HG03439 (cell line): Measurements from ENCODE around the gene ADAMTS5.

Source experiments
- ATAC-seq: cut with Tn5 transposase; IDR thresholded peaks from one replicate; pipeline ENCODE4 v1.9.1; 2021; ENCODE audit warnings: mild to moderate bottlenecking, moderate library complexity; ENCODE audit not compliant: unreplicated experiment

ADAMTS5 gene

GRCh38 chr21:26967062-26967913 lies at the start of gene ADAMTS5:
ADAMTS5 (minus strand) TSS chr21:26967088; CDS start chr21:26966391, 697 bp downstream.
- no peak for ATAC-seq

DNA sequence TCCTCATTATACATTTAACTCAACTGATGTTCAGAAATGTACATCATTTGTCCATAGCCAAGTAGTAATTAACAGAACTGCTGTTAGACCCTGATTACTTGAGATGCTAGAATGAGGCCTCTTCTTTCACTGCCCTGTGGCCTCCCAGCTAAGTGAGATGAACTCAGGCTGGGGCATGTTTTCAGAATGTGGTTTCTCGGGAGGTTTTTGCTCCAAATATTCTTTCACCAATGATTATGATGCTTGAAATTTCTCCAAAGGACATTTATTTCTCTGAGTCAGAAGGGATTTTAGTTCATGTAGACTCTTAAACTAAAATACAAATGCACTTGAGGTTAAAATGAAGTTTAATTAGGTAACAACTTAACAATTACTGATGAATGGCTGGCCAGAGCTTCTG lies 34.6 kb upstream of the ADAMTS5 start:
- no peak for ATAC-seq

DNA sequence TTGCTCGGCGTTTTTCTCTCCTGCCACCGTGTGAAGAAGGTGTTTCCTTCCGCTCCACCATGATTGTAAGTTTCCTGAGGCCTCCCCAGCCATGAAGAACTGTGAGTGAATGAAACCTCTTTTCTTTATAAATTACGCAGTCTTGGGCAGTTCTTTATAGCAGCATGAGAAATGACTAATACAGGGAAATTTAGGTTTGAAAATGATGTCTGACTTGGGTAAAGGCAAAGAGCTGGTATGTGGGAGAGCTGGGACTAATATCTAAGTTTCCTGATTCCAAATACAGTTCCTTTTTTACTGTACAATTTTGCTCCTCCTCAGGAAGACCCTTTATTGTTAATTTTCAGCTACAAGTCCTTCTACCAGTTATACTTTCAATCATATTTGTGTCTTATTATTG lies 16.7 kb upstream of the ADAMTS5 start:
- no peak for ATAC-seq

DNA sequence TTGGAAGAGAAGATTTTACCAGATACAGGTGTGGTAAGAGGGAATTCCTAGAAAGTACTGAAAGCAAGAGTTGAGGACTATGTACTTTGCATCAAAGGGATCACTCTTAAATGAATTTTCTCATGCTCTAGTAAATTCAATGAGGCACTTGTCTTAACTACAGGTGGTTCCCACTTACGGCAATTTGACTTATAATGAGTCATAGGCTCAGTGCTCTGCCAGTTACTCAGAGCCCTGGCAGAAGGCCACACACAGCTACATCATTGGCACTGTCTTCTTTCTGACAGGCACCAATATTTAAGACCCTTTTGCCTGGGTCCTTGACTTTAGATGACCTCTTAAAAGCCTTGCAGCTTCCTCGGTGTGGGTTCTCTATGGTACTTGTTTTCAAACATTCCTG lies 15.9 kb upstream of the ADAMTS5 start:
- no peak for ATAC-seq

- ATAC-seq = no peak
These were observed 10.9 kb upstream of the ADAMTS5 start for GRCh38 chr21:26977746-26978145.

- ATAC-seq = no peak
These were observed 6.3 kb upstream of the ADAMTS5 start for GRCh38 chr21:26973226-26973625.

- no peak for ATAC-seq
These were observed 5.3 kb upstream of the ADAMTS5 start for GRCh38 chr21:26972192-26972591.

- ATAC-seq = no peak
These were observed 3.3 kb upstream of the ADAMTS5 start for GRCh38 chr21:26969971-26970725.

GRCh38 chr21:26966649-26967061 lies 233 bp downstream of the ADAMTS5 start:
- ATAC-seq = no peak

GRCh38 chr21:26965907-26966581 lies 844 bp downstream of the ADAMTS5 start:
- ATAC-seq = no peak

- no peak for ATAC-seq
These were observed 1.6 kb downstream of the ADAMTS5 start for GRCh38 chr21:26965040-26965906.

GRCh38 chr21:26964170-26964778 lies 2.6 kb downstream of the ADAMTS5 start:
- ATAC-seq = no peak

- no peak for ATAC-seq
These were observed 4.2 kb downstream of the ADAMTS5 start for GRCh38 chr21:26962621-26963181.

GRCh38 chr21:26961698-26962097 lies 5.2 kb downstream of the ADAMTS5 start:
- no peak for ATAC-seq

- no peak for ATAC-seq
These were observed 8.1 kb downstream of the ADAMTS5 start for GRCh38 chr21:26958788-26959187.

DNA sequence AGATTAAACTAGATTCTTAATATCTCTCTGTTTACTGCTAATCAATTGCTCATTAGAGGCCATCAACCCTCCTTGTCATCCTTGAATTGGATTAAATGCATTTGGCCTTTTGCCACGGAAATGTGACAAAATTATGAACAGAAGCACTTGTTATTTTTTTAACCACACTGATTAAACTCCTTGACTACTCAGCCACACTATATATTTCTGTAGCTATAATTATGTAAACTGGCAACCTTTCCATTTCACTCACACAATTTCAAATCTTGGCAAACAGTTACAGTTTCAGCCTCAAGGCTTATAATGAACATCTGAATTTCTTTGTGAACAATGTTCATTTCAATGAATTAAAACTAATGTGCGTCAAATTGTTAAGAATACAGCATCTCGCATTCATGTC lies 10.1 kb downstream of the ADAMTS5 start:
- ATAC-seq = no peak

DNA sequence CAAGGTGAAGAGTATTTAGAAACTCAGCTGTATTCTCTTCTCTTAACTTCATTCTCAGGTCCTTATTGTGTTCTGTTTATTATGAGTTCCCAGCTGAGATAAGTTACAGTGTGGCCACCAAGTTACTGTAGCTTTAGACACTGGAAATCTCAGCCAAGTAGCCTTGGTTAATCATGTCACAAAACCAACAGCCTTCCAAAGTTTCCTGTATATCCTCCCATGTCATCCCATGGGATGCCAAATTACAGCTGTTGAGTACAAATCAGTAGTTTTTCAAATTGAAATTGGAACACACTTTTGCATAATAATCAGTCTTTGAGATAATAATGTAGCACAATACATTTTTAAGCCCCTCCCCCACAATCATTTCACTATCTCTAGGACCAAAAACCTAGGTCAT lies 10.7 kb downstream of the ADAMTS5 start:
- ATAC-seq = no peak

GRCh38 chr21:26954662-26955121 lies 12.2 kb downstream of the ADAMTS5 start:
- no peak for ATAC-seq

DNA sequence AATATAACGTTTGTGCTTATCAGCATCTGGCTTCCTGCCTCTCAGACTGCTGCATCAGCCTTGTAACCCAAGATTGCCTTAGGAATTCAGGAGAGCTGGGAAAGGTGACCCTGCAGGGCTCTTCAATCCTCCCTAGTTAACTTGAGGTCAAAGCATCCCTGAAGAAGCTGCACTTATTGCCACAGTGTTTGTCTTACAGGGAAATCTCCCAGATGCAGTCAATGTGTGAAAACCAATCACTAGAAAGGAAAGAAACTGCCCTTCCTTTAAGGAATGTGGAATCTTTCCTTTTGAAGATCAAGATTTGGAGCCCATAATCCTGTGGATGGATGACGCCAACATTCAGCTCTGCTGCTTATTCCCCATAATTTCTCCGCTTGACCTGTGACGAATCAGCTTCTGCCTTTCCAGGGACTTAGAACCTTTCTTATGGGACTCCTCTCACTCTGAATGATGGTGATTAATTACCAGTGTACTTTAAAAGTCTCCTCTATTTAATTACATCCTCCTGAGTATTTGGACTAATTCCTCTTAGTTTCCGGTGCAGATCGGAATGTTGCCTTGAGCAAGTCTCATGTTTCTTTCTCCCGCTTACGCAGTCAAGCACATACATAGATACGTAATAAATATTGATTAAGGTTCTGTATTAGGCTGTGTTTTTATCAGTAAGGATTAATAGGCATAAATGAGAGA lies 14.4 kb downstream of the ADAMTS5 start:
- ATAC-seq = no peak
